Retina (tissue), 1 donor: ENCODE results near the gene MFSD11.
"Not testable (repeated sequence)": the region's sequence is repeated elsewhere in the genome, so short reads cannot be mapped to it uniquely, and the experiment has no call there.

Experiments
- DNase-seq: peaks from one replicate; pipeline ENCODE4 v3.0.0-alpha.2; 2016

Gene MFSD11

DNA sequence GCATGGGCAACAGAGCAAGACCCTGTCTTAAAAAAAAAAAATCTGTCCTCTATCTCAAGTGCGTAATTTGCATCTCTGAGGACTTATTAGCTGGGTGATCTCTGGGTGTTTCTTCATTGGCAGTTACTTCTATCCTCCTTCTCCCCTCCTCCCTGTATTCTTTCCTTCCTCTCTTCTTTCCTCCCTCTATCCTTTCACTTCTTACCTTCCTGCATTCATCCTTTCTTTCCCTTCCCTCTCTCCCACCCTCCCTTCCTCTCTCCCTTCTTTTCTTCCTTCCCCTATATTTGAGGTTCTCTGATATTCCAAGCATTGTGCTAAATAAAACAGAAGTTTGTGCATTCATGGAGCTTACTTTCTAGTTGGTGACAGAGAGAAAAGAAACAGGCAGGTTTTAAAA is 10.7 kb downstream of the MFSD11 start:
- DNase-seq: no peak

DNA sequence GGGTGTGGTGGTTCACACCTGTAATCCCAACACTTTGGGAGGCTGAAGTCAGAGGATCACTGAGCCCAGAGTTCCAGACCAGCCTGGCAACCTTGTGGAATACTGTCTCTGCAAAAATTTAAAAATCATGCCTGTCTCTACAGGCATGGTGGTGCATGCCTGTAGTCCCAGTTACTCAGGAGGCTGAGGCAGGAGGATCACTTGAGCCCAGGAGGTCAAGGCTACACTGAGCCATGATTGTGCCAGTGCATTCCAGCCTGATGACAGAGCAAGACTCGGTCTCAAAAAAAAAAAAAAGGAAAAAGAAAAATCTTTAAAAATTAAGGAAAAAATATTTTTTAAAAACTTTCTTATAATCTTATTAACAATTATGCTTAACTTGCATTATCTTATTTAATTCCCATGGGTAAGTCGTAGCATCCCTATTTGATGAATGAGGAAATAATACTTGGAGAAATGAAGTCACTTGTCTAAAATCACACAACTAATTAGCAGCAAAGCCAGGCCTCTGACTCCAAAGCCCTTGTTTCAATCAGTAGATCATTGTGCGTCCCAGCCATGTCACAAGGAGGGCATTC is 13.6 kb downstream of the MFSD11 start:
- DNase-seq: no peak

DNA sequence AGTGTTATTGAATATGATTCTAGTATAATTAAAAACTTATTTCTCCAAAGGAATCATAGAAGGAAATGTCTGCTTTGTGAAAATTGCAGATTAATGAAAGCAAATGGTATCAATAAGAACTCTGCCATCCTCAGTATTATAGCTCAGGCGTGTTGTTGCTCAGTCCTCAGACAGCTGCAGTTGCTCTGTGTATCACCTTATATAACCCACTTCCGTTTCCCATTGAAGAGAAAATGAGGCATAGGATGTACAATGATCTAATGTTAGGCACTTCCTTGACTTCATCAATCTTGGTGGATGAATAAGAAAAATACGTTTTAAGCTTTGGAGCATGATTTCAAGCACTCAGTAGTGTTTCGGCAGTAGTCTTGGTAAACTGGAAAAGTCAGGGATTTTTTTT is 14.1 kb downstream of the MFSD11 start:
- no peak for DNase-seq

DNA sequence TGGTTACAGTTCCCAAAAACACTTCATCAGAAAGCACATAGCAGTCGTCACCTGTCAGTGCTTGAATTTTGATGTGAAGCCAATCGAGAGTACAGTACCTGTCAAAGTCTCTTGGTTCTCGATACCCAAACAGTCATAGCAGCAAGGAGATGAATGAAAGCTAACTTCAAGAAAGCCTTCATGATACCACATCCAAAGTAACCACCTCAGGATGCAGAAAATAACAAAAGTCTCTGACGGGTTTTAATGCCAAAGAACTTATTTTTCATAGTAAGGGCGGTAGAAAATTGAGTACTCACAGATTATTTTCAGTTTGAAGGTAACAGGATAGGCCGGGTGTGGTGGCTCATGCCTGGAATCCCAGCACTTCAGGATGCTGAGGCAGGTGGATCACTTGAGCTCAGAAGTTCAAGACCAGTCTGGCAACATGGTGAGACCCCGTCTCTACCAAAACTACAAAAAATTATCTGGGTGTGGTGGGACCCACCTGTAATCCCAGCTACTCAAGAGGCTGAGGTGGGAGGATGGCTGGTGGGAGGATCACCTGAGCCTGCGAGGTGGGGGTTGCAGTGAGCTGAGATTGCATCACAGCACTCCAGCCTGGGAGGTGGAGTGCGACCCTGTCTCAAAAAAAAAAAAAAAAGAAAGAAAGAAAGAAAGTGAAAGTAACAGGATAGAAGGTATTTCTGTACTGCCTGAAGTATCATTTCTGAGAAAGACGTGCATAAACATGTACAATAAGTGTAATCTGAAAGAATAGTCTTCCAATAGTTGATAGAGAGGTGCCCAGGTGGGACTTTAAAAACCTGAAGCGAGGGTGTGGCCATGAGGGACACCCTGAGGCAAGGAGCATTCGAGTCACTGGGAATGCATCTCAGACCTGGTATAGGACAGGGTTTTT is 15.4 kb downstream of the MFSD11 start:
- no peak for DNase-seq

DNA sequence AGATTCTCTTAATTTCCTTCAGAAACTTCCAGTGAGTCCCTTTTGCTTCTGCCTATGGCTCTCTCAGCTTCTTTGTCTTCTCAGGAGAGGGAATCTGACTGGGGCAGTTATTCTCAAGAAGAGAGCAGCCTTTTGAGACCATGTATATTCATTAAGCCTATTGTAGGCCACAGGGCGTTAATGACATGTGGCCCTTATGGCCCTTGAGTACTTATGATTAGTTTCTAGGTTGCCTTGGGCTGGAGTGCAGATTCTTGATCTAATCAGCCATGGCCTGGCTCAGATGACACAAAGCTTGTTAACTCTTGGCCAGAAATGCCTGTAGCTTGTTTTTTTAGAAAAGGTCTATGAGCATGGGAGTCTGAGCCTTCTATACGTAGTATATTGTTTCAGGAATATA is 17.4 kb downstream of the MFSD11 start:
- no peak for DNase-seq

DNA sequence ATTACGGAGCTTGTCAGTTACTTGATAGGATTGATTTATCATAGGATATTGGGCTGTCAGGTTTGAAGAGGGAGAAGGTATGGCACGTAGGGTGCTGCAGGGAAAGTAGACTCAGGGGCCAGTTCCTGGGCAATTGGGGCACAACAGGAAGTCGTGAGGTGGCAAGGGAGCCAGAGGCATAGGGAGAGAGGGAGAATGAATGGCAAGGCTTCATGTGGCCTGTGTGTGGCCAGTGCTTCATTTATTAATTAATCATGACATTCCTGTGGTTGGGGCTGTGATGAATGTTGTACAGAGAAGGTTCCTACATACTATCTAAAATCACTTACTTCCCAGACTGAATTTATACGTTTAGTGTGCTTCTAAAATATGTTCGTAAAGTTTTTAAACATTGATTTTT is 19.3 kb downstream of the MFSD11 start:
- no peak for DNase-seq

DNA sequence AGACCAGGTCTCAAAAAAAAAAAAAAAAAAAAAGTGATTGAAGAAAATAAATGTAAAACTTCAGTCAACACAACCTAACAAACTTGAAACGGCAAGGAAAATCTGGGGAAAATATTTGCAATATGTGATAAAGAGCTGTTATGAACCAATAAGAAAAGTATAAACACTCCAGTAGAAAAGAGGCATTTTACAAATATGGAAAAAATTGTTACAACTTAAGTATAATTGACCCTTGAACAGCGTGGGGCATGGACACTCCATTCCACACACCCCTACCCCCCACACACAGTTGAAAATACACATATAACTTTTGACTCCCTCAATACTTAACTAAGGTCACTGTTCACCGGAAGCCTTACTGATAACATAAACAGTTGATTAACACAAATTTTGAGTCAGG is 20.7 kb downstream of the MFSD11 start:
- DNase-seq: no peak

DNA sequence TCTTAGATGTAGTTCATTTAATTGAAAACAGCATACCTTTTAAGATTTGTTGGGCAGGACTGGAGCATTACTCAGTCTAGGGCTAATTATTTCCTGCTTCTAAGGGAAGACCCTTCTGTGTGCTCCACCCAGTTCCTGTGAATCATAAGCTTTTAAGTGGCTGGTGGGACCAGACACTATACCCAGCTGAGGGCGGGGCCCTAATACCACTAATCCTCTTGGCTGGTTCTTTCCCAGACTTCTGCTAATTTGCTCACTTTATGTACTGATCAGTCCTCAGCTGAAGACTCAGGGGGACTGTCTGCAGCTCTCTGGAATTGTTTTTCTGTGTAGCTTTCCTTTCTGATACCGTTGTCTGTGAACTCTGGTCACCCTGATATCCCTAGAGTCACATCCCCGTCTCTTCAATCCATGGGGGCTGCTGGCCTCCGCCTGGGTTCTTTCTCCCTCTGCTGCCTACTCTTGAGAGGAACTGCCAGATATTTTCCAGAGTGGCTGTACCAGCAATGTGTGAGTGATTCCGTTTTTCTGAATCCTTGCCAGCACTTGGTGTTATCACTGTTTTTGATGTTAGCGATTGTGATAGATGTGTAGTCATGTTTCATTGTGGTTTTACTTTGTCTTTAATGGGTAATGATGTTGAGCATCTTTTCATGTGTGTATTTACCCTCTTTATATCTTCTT is 35.1 kb downstream of the MFSD11 start:
- DNase-seq: no peak

DNA sequence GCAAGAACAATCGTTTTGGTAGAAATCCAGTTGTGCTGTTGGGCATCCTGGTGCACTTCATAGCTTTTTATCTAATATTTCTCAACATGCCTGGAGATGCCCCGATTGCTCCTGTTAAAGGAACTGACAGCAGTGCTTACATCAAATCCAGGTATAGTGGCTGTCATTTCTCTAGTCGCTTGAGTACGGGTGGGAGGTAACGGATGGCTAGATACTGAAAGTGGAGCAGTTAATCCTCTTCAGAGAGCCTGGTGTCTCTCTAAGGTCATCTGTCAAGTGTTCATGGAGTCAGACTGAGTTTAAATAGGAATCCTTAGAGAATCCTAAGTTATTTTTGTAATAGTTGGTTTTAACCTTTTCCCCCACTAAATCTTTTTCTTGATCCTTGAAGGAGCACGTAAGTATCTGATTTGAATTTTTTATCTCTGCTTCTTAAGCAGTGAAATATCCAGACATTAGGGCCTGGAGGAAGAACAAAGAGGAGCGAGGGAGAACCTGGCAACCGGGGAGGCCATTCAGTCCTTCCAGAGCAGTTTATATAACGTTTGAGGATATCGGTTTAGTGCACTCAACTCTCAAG is 37.2 kb downstream of the MFSD11 start:
- no peak for DNase-seq

DNA sequence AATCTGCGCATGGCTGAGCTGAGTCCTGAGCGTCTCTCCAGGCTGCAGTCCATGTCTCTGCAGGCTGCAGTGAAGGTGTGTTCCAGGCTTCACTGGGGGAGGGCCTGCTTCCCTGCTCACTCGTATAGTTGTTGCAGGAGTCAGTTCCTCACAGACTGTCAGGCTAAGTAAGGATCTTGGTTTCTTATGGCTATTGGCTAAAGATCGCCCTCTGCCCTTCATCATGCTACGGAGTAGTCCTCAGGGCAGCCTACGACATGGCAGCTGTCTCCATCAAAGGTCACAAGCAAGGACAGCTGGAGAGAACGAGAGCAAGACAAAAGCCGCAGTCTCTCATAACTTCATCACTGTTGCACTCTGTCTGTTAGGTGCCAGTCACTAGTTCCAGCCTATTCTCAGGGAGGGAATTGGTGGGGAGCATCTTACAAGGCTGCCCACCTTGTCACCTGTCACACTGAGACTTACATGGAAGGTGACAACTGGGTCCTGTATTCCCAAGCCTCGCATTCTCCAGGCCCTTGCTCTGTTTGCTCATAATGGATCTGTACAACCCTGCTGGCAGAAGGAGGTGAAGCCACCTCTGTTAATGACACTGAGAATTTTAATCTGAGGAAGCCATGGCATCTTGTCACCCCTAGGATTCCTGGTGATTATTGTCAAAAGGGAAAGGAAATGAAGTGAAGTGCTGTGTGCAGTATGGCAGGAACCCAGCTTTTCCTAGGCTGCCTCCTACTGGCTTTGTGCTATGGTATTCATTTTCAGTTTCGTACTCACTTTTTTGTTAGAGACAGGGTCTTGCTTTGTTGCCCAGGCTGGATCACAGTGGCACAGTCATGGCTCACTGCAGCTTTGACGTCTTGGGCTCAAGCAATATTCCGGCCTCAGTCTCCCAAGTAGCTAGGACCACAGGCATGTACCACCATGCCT is 43.4 kb downstream of the MFSD11 start:
- DNase-seq: no peak

DNA sequence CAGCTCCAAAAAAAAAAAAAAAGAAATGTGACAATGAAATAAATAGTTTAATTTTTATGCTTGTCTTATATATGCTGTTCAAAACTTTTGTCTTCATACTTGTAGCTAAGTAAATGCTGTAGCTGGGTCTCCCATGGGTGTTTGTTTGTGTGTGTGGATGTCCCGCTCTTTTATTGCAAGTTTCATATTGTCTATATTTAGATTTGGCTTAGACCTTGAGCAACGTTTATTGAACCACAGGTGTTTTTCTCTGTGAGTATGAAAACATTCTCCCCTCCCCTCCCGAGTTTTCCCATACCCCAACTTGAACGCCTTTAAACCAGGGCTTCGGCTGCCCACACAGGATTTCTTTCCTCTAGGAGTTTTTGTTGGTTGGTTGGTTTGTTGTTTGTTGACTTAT is 45.2 kb downstream of the MFSD11 start:
- no peak for DNase-seq

DNA sequence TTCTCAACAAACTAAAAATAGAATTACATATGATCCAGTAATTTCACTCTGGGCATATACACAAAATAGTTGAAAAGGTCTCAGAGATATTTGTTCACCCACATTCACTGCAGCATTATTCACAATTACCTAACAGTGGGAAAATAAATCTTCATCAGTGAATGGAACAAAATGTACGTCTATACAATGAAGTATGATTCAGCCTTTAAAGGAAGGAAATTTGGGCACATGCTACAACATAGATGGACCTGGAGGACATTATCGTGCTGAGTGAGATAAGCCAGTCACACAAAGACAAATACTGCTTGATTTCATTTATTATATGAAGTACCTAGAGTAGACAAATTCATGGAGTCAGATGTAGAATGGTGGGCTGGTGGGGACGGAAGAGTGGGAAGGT is 47.0 kb downstream of the MFSD11 start:
- no peak for DNase-seq

DNA sequence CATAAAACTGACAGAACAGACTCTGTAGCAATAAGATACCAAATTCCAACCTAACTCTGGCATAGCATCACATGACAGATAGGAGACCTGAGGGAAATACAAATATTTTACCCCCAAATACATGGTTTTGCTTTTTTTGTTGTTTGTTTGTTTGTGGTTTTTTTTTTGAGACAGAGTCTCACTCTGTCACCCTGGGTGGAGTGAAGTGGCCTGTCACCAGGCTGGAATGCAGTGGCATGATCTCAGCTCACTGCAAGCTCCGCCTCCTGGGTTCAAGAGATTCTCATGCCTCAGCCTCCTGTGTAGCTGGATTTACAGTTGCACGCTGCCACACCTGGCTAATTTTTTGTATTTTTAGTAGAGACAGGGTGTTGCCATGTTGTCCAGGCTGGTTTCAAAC is 49.9 kb downstream of the MFSD11 start:
- DNase-seq: not testable (repeated sequence)

DNA sequence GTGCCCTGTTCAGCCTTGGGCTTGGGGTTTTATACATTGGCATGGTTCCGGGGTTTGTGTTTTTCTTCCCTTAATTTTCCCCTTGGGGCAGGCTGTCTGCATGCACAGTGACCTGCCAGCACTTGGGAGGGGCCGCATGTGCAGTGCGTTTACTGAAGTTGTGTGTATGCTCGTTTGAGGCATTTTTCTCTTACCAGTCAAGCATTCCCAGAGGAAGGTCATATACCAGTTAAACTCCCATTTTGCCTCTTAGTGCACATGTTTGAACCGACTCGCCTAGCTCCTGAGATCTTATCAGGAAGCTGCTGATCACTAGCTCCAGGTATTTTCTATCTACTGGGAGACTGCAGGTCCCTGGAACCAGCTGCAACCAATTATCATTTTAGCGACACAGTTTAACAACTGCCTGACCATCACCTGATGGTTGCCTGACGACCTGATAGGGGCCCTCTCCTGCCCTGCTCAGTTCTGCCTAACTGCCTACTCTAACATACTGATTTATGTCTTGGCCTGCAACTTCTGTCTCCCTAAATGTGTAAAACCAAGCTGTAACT is 51.4 kb downstream of the MFSD11 start:
- DNase-seq: no peak

DNA sequence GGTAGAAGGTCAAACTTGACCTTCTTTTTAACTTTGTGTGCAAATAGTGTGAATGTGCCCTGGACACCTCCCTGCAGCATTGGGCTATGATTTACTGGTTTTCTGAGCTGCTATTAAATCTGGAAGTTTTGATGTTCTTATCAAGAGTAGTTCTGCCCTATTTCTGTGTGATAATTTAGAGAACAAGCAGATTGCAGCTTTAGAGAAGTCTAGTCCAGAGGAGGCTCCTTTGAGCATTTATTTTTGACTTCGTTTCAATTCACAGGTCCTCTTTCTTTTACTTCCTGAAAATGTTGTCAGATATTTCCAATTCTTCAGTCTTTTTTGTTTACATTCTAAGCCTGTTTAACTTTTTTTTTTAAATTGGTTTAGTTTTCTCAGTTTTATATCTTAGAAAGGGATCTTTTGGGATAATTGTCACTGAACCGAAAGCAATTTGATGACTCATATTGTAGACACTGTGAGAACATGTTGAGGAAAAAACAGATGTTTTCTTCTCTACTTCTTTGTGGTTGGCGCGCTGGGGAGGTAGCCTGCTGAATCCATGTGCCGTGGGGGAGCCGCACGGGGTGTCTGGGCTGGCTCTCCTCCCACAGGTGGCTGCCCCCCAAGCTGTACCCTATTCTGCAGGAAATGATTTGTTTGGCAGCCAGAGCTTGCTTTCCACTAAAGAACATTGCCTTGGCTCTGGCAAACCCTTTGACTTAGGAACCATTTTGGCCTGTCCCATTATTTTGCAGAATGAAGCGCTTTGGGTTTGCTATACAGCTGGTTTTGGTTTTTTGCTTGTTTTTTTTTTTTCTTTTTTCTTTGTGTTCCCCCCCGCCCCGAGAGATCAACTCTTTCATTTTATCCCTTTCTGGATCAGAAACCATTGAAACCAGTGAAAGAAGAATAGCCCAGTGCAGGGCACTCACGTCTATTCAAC is 53.4 kb downstream of the MFSD11 start:
- no peak for DNase-seq

DNA sequence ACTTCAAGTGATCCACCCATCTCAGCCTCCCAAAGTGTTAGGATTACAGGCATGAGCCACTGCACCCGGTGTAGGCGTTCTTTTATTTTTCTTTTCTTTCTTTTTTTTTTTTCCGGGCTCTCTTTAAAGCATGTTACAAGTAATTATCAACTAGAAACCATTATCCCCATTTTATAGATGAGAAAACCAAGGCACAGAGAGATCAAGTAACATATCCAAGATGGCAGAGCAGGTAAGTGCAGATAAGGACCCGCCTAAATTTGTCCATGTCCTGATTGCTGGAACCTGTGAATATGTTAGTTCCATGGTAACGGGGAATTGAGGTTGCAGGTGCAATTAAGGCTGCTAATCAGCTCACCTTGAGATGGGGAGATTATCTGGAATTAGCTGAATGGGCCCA is 54.4 kb downstream of the MFSD11 start:
- DNase-seq: no peak

DNA sequence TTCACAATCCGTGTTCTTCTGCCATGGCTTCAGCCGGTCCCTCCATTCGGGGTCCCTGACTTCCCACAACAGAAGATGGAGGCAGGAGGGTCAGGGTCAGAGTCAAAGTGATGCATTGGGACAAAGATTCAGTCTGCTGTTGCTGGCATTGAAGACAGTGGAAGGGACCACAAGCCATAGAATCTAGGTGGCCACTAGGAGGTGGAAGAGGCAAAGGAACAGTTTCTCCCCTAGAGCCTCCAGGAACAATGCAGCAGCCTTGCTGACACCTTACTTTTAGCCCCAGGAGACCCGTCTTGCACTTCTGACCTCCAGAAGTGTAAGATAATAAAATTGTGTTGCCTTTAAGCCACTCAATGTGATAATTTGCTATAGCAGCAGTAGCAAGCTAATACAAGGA is 55.9 kb downstream of the MFSD11 start:
- DNase-seq: no peak

DNA sequence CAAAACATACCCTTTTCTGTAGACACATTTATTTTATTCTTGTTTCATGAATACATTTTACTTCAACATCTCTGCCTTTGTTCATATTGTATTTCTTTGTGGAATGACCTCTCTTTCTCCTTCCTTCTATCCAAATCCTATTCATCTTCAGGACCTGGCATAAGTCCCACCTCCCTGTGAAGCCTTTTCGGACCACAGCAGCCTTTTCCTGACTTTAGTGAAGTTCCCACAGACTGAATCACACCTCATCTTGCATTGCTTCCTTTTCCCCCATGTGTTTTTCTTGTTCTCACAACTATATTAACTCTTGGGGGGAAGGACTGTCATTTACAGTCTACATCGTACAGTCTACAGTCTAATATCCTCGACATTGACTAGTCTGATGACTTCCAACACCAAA is 58.2 kb downstream of the MFSD11 start:
- DNase-seq: no peak

DNA sequence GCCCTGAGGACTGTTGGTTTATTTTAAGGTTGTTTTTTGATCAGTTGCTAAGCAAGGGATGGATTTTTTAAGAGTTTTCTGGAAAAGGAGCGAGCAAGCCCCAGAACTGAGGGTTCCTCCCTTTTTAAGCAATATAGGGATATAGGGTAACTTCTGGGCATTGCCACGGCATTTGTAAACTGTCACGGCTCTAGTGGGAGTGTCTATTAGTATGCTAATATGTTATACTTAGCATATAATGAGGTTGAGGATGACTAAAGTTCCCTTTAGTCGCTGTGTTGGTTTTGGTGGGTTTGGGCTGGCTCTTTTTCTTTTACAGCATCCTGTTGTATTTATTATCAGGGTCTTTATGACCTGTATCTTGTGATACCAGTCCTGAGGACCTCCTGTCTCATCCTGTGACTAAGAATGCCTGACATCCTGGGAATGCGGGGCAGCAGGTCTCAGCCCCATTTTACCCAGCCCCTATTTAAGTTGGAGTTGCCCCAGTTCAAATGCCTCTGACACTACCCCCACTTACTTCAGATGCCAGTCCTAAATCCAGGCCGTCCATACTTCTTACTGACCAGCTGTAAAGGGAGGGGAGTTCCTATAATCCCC is 59.4 kb downstream of the MFSD11 start:
- DNase-seq: no peak

DNA sequence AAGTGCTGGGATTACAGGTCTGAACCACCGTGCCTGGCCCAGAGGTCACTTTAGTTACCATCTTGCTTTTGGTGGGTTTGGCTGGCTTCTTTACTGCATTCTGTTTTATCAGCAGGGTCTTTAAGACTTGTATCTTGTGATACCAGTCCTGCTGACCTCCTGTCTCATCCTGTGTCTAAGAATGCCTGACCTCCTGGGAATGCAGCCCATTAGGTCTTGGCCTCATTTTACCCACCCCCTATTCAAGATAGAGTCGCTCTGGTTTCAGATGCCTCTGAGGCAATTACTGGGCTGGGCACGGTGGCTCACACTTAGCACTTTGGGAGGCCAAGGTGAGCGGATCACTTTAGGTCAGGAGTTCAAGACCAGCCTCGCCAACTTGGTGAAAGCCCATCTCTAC is 63.8 kb downstream of the MFSD11 start:
- no peak for DNase-seq

DNA sequence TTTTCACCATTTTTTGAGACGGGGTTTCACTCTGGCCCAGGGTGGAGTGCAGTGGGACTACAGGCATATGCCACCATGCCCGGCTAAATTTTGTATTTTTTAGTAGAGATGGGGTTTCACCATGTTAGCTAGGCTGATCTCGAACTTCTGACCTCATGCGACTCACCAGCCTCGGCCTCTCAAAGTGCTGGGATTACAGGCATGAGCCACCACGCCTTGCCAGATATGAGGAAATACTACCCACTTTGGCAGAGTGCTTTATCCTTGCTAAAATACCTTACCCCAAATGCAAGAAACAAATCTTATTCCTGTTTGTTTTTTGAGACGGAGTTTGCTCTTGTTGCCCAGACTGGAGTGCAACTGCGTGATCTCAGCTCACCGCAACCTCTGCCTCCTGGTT is 67.4 kb downstream of the MFSD11 start:
- no peak for DNase-seq
